GM21825 (cell line): ENCODE data around the gene MRTFA.
"Not testable (repeated sequence)": the region's sequence is repeated elsewhere in the genome, so short reads cannot be mapped to it uniquely, and the experiment has no call there.

Experiments
- ATAC-seq: cut with Tn5 transposase; IDR thresholded peaks from one replicate; pipeline ENCODE4 v1.9.1; 2021; ENCODE audit warnings: mild to moderate bottlenecking, moderate library complexity; ENCODE audit not compliant: unreplicated experiment

Gene MRTFA

DNA sequence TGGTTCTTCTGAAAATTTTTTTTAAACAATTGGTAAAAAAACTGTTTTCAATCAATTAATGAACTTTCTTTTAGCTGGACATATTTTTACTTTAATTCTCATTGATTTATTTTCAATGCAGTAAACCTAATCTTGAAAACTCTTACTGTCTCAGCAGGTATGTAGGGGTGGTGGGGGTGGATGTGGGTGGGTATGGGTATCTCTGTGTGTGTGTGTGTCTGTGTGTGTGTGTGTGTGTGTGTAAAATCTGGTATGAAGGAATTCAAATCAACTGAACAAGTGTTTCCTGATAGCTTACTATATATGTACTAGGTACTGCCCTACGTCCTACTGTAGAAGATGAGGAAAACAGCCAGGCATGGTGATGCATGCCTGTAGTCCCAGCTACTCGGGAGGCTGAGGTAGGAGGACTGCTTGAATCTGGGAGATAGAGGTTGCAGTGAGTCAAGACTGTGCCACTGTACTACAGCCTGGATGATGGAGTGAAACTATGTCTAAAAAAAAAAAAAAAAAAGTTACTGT, 75.5 kb downstream of the MRTFA start:
- no peak for ATAC-seq

DNA sequence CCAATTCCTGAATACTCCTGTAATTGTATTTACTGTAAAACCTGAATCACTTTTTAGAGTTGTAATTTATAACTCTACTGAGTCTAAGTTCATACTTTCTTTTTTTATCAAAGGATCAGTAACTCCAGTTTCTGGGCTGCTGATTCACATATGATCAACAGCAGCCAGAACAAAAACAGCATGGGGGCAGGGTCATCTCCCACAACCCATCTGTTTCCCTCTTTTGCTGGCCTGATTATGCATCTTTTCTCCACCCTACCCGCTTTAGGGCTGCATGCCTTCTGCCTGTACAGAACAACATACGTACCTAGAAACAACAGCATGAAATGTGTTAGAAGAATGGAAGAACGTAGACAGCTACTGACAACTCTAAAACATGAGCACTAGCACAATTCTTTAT, 76.0 kb downstream of the MRTFA start:
- no peak for ATAC-seq

- no peak for ATAC-seq
Observed at GRCh38 chr22:40557972-40558371, 78.5 kb downstream of the MRTFA start.

DNA sequence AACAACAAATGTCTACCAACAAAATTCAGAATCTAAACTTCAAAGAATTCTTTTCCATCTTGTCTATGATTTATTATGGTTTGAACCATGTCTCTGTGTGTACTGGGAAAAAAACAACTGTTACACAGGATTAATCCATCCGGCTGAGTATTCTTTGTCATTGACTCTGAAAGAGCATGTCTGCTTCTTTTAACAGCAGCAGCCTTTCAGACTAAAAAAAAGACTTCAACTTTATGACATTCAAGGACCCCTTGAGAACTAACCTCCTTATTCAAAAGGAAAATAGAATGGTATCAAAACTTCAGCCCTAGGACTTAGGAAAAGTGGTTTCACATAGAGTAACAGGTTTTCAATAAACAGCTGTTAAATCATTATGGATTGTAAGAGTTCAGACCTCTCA, 79.9 kb downstream of the MRTFA start:
- ATAC-seq = no peak

DNA sequence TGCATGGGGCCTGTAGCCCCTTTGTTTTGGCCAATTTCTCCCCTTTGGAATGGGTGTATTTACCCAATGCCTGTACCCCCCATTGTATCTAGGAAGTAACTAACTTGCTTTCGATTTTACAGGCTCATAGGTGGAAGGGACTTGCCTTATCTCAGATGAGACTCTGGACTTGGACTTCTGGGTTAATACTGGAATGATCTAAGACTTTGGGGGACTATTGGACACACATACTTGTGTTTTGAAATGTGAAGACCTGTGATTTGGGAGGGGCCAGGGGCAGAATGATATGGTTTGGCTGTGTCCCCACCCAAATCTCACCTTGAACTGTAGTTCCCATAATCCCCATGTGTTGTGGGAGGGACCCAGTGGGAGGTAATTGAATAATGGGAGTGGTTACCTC, 82.5 kb downstream of the MRTFA start:
- not testable (repeated sequence) for ATAC-seq

GRCh38 chr22:40553014-40553554, 83.4 kb downstream of the MRTFA start:
- ATAC-seq = no peak

DNA sequence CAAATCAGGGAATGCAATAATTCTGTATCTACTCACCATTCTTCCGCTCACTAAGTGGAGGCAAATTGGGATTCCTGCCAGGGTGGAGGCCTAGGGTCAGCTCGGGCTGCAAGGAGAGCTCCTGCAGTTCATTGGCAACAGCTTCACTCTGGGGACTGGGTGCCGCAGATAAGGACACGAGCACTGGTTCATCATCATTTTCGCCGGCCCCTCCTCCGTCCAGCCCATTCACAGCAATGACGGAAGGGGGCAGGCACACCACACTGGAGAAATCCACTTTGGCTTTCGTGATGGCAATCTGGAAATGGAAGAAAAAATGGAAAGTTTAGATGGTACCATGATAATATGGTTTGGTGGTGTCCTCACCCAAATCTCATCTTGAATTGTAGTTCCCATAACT, 84.4 kb downstream of the MRTFA start:
- ATAC-seq = no peak

- ATAC-seq = no peak
Observed at GRCh38 chr22:40547729-40548143, 88.8 kb downstream of the MRTFA start.

DNA sequence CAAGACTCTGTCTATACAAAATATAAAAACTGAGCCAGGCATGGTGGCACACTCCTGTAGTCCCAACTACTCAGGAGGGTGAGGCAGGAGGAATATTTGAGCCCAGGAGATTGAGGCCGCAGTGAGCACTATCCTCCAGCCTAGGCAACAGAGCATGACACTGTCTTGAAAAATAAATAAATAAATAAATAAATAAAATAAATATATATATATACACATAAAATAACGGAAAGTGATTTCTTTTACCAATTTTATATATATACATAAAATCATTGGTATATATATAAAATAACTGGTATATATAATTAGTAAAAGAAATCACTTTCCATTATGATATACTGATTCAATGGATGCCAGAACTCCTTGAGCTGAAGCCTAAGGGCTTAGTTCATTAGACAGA, 91.8 kb downstream of the MRTFA start:
- ATAC-seq = no peak

- ATAC-seq = no peak
Observed at GRCh38 chr22:40542821-40543540, 93.5 kb downstream of the MRTFA start.

- no peak for ATAC-seq
Observed at GRCh38 chr22:40541300-40541699, 95.2 kb downstream of the MRTFA start.

DNA sequence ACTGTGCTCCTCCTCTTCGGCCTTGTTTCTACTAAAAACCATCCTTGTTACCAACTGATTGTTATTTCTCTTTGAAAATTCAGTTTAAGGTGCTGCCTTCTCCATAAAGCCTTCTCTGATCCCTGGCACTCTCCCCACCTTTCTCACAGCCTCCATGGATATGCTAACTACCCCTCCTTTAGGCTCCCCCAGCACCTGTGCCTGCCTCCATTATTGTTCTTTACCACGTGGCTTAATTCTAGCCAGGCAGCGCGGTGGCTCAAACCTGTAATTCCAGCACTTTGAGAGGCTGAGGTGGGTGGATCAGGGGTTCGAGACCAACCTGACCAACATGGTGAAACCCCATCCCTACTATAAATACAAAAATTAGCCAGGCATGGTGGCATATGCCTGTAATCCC, 96.3 kb downstream of the MRTFA start:
- no peak for ATAC-seq

GRCh38 chr22:40536149-40536548, 100.4 kb downstream of the MRTFA start:
- not testable (repeated sequence) for ATAC-seq

GRCh38 chr22:40535642-40536041, 100.9 kb downstream of the MRTFA start:
- ATAC-seq = no peak

GRCh38 chr22:40535189-40535512, 101.4 kb downstream of the MRTFA start:
- ATAC-seq = no peak

DNA sequence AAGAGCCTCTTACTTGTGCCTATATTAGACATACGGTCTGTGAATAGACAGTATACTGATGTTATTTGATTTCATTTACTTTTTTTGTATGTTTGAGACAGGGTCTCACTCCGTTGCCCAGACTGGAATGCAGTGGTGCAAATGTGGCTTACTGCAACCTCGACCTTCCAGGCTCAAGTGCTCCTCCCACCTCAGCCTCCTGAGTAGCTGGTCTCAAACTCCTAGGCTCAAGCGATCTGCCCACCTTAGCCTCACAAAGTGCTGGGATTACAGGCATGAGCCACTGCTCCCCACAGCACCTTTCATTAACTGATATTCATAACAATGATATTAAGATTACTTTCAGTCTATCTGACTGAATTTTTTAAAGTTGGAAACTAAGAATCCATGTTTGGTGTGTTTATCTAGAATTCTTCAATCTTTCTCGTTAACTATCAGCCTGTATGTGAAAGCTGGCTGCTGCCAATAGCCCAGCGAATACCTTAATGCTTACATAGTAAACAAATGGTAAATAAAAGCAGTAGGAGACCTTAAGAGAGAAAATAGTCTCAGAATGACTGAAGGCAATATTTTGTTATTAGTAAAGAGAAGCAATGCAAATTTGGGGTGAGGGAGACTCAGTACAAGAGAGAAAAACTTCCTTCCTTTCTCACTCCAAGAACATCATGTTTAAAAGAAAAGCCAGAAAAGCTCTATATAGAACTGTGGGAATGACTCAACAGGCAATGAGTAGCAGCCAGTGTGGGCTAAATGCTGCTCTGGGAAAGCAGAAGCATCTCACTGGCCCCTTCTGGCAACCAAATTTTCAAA, 101.9 kb downstream of the MRTFA start:
- ATAC-seq = no peak

GRCh38 chr22:40533712-40534378, 102.7 kb downstream of the MRTFA start:
- peak; percentile 68 for ATAC-seq

- ATAC-seq = no peak
Observed at GRCh38 chr22:40531951-40532900, 104.3 kb downstream of the MRTFA start.

DNA sequence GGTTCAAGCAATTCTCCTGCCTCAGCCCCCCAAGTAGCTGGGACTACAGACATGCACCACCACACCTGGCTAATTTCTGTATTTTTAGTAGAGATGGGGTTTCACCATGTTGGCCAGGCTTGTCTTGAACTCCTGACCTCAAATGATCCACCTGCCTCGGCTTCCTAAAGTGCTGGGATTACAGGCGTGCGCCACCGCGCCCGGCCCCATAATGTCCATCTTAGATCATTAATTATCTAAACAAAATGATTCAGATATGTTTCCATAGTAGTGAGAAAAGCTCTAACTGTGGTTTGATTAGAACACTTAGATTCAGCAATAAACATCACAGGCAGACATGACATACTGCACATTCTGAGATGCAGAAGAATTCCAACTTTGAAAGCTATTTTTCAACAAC, 106.1 kb downstream of the MRTFA start:
- ATAC-seq = not testable (repeated sequence)

GRCh38 chr22:40529821-40530220, 106.7 kb downstream of the MRTFA start:
- no peak for ATAC-seq
